Measurements from ENCODE around the gene LHPP. TPM values are rescaled to one million over a fixed set of nuclear protein-coding genes. Genes with fewer than 3 reads are reported as not detected.

The LHPP gene
- total and polyA plus RNA-seq, 2 experiments from 2014 or later = 27.4 to 40.2 TPM

DNA sequence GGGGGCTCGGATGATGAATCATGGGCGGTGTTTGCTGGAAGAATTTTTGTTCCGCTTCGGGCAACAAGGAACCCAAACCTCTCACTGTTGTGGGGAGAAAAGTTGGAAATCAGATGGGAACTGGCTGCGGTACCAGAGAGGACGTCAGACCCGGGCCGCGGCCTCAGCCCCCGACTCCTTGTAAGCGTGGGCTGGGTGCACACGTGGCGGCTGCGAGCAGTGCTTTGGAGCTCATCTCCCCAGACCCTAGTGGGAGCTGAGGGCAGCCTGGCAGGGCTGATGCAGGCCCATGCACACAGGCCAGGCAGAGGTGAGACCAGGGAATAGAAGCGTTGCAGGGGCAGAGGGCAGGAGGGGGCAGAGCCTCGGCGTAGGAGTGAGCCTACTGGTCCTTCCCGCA lies 146.1 kb downstream of the LHPP start:
- H3F3A ChIP-seq (replicated peaks; ENCODE audit: low read depth) = no peaks in the 10 kb centered on the region
- no peak for TF ChIP-seq ZNF331 (CRISPR knock-in tag; IDR thresholded peaks at IDR 0.05; ENCODE audit: low read depth)
- no peak for TF ChIP-seq CREB1 (CRISPR knock-in tag; IDR thresholded peaks at IDR 0.05; ENCODE audit: low read depth)
- no peak for TF ChIP-seq EZH2 (IDR thresholded peaks at IDR 0.05; ENCODE audit: low read depth, unreplicated experiment)
- TF ChIP-seq, protein P1, sequence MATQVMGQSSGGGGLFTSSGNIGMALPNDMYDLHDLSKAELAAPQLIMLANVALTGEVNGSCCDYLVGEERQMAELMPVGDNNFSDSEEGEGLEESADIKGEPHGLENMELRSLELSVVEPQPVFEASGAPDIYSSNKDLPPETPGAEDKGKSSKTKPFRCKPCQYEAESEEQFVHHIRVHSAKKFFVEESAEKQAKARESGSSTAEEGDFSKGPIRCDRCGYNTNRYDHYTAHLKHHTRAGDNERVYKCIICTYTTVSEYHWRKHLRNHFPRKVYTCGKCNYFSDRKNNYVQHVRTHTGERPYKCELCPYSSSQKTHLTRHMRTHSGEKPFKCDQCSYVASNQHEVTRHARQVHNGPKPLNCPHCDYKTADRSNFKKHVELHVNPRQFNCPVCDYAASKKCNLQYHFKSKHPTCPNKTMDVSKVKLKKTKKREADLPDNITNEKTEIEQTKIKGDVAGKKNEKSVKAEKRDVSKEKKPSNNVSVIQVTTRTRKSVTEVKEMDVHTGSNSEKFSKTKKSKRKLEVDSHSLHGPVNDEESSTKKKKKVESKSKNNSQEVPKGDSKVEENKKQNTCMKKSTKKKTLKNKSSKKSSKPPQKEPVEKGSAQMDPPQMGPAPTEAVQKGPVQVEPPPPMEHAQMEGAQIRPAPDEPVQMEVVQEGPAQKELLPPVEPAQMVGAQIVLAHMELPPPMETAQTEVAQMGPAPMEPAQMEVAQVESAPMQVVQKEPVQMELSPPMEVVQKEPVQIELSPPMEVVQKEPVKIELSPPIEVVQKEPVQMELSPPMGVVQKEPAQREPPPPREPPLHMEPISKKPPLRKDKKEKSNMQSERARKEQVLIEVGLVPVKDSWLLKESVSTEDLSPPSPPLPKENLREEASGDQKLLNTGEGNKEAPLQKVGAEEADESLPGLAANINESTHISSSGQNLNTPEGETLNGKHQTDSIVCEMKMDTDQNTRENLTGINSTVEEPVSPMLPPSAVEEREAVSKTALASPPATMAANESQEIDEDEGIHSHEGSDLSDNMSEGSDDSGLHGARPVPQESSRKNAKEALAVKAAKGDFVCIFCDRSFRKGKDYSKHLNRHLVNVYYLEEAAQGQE (IDR thresholded peaks at IDR 0.05; ENCODE audit: unreplicated experiment) = no peak
- TF ChIP-seq ZNF114 (CRISPR knock-in tag; IDR thresholded peaks at IDR 0.05) = no peak
- TF ChIP-seq NANOG (IDR thresholded peaks at IDR 0.05; ENCODE audit: borderline replicate concordance) = no peak
- H4K20me1 ChIP-seq (replicated peaks; ENCODE audit: insufficient read depth) = no peaks in the 10 kb centered on the region
- DNase-seq (ENCODE audit: low spot score) (no peak), ATAC-seq (no peak)
- H3K79me2 ChIP-seq (replicated peaks; ENCODE audit: insufficient read depth) = no peaks in the 10 kb centered on the region
- H3K27ac ChIP-seq (ENCODE audit: low read depth) = no peak overlapping the region
- H3K36me3 ChIP-seq (ENCODE audit: insufficient read depth) = no peaks in the 10 kb centered on the region
- H3K27ac Mint-ChIP-seq = no peak overlapping the region
- H3K4me3 Mint-ChIP-seq = no peak overlapping the region
- H3K9me3 Mint-ChIP-seq = no peaks in the 10 kb centered on the region
- H3K4me2 ChIP-seq = no peak overlapping the region
- H3K36me3 Mint-ChIP-seq (ENCODE audit: low read depth) = no peaks in the 10 kb centered on the region
- H3K4me1 Mint-ChIP-seq = peaks cover 6% of the 10 kb centered on the region; the same call in 2 of the 3 replicates
- no peak overlapping the region for H3K4me3 ChIP-seq
- H2AFZ ChIP-seq = no peak overlapping the region
- no peaks in the 10 kb centered on the region for H3K27me3 ChIP-seq (ENCODE audit: insufficient read depth)
- no peaks in the 10 kb centered on the region for H3K4me1 ChIP-seq (ENCODE audit: insufficient read depth)
- no peaks in the 10 kb centered on the region for H3K9me2 ChIP-seq (ENCODE audit: insufficient read depth)
- H3K27me3 Mint-ChIP-seq (ENCODE audit: insufficient read depth, low read depth, poor library complexity) = peaks cover 9% of the 10 kb centered on the region

- no peak for DNase-seq (ENCODE audit: low spot score)
- ATAC-seq = no peak
- Histone ChIP-seq H3K4me1 (ENCODE audit: insufficient read depth) (no peaks in the 10 kb centered on the region), H4K20me1 (replicated peaks; ENCODE audit: insufficient read depth) (no peaks in the 10 kb centered on the region), H3K79me2 (replicated peaks; ENCODE audit: insufficient read depth) (no peaks in the 10 kb centered on the region), H2AFZ (no peak overlapping the region), H3K9me2 (ENCODE audit: insufficient read depth) (no peaks in the 10 kb centered on the region), H3K36me3 (ENCODE audit: insufficient read depth) (no peaks in the 10 kb centered on the region), H3K27ac (ENCODE audit: low read depth) (no peak overlapping the region), H3K4me2 (no peak overlapping the region), H3K4me3 (no peak overlapping the region), H3F3A (replicated peaks; ENCODE audit: low read depth) (no peaks in the 10 kb centered on the region), H3K27me3 (ENCODE audit: insufficient read depth) (no peaks in the 10 kb centered on the region)
- H3K27me3 Mint-ChIP-seq (ENCODE audit: insufficient read depth, low read depth, poor library complexity) = peaks cover 9% of the 10 kb centered on the region
- no peaks in the 10 kb centered on the region for H3K36me3 Mint-ChIP-seq (ENCODE audit: low read depth)
- H3K4me3 Mint-ChIP-seq = no peak overlapping the region
- no peaks in the 10 kb centered on the region for H3K9me3 Mint-ChIP-seq
- peaks cover 6% of the 10 kb centered on the region; the same call in 2 of the 3 replicates for H3K4me1 Mint-ChIP-seq
- H3K27ac Mint-ChIP-seq = no peak overlapping the region
- TF ChIP-seq ZNF331 (CRISPR knock-in tag; IDR thresholded peaks at IDR 0.05; ENCODE audit: low read depth) (no peak), EZH2phosphoT487 (IDR thresholded peaks at IDR 0.05; ENCODE audit: unreplicated experiment) (no peak), CREB1 (CRISPR knock-in tag; IDR thresholded peaks at IDR 0.05; ENCODE audit: low read depth) (no peak), JUNB (IDR thresholded peaks at IDR 0.05; ENCODE audit: unreplicated experiment) (no peak), NANOG (IDR thresholded peaks at IDR 0.05; ENCODE audit: borderline replicate concordance) (no peak), ZNF114 (CRISPR knock-in tag; IDR thresholded peaks at IDR 0.05) (no peak), ETS1 (IDR thresholded peaks at IDR 0.05) (no peak)
- TF ChIP-seq, protein P2, sequence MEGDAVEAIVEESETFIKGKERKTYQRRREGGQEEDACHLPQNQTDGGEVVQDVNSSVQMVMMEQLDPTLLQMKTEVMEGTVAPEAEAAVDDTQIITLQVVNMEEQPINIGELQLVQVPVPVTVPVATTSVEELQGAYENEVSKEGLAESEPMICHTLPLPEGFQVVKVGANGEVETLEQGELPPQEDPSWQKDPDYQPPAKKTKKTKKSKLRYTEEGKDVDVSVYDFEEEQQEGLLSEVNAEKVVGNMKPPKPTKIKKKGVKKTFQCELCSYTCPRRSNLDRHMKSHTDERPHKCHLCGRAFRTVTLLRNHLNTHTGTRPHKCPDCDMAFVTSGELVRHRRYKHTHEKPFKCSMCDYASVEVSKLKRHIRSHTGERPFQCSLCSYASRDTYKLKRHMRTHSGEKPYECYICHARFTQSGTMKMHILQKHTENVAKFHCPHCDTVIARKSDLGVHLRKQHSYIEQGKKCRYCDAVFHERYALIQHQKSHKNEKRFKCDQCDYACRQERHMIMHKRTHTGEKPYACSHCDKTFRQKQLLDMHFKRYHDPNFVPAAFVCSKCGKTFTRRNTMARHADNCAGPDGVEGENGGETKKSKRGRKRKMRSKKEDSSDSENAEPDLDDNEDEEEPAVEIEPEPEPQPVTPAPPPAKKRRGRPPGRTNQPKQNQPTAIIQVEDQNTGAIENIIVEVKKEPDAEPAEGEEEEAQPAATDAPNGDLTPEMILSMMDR (conservative IDR thresholded peaks at IDR 0.05; ENCODE audit: low read depth in 2 of 2) = no peak
Measured at GRCh38 chr10:124608093-124608721, 146.6 kb downstream of the LHPP start.

All from GM23338 (cell line).